ENCODE data around the gene KRT76.

KRT76 gene

GRCh38 chr12:52726451-52726850 lies 50.7 kb downstream of the KRT76 start:
- DNase-seq: no peak

GRCh38 chr12:52724384-52724783 lies 52.8 kb downstream of the KRT76 start:
- DNase-seq: no peak

- no peak for DNase-seq
Observed at GRCh38 chr12:52722680-52723079, 54.5 kb downstream of the KRT76 start.

GRCh38 chr12:52721838-52722470 lies 55.2 kb downstream of the KRT76 start:
- no peak for DNase-seq

DNA sequence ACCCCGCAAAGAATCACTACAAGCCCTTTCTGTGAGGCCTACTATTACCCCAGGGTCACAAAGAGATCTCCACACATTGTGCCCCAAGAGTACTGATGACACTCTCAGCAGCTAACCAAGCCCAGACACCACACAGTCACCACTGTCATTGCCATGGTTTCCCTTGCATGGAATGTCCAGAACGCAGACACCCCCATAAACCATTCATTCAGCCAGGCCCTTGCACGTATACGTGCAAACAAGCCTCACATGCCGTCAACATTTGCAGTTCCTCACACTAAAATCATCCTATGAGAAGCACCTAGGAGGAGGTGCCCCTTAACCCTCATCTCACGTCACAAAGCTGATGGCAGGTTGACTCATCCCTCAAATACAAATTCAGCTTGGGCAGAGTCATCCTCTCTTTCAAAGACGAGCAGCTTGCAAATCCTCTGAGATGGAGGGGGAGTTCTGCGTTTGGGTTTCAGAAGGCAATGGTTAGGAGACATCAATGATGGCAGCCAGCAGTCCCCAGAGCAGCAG lies 56.7 kb downstream of the KRT76 start:
- DNase-seq: no peak
